Prostate gland (tissue), 2 donors: ENCODE results near the gene SFXN1.

Source experiments
- CTCF ChIP-seq, 4 experiments: fragments of 200-600 bp in 2 of 4; fragments of 450-650 bp in 2 of 4; sonication (generic) in 2 of 4; IDR thresholded peaks; 1 replicate in 3 of 4; 2 replicates in 1 of 4; pipeline ENCODE4 v1.5.1; 2016 to 2019; ENCODE audit warnings: antibody characterized with exemption in 4 of 4, mild to moderate bottlenecking in 2 of 4, moderate library complexity in 2 of 4
- POLR2A ChIP-seq: fragments of 450-650 bp; IDR thresholded peaks from one replicate; pipeline ENCODE4 v1.6.1; 2016; ENCODE audit warnings: antibody characterized with exemption, mild to moderate bottlenecking
- POLR2AphosphoS5 ChIP-seq: sonication (generic); formaldehyde crosslinking; IDR thresholded peaks from one replicate; pipeline ENCODE4 v1.6.1; 2017; ENCODE audit warnings: antibody characterized with exemption

GRCh38 chr5:175535796-175536195 lies 57.4 kb downstream of the SFXN1 start:
- TF ChIP-seq CTCF (IDR thresholded peaks at IDR 0.05) (no peak), POLR2AphosphoS5 (no peak), POLR2A (no peak)
